ENCODE measurements around the gene SMYD5. TPM values are rescaled to one million over a fixed set of nuclear protein-coding genes. Genes with fewer than 3 reads are reported as not detected.

SMYD5 gene
- total and polyA plus RNA-seq, 10 donors, result 12.3 to 27.1 (median 17.8) TPM

- intact Hi-C loops (cut with DNase I; ENCODE audit: low total_unique reads), result no loop called here
- Histone ChIP-seq H3K4me1 (peaks cover 0 to 26% (median 13%) of the 10 kb centered on the region in 6 donors), H3K27ac (no peak overlapping the region), H3K27me3 (replicated peaks in 1 of 7) (no peaks in the 10 kb centered on the region), H3K9me3 (no peaks in the 10 kb centered on the region), H3K4me3 (no peak overlapping the region), H3K36me3 (peaks cover 0 to 66% (median 34%) of the 10 kb centered on the region in 6 donors)
- no peak for DNase-seq
- 86 to 92% (median 88%) methylated on average over 14 of the region's 14 CpGs for whole genome bisulfite sequencing, 5 donors
- no peak for TF ChIP-seq CTCF (IDR thresholded peaks at IDR 0.05 in 8 of 11, conservative IDR thresholded peaks at IDR 0.05 in 3 of 11)
- TF ChIP-seq POLR2A (IDR thresholded peaks at IDR 0.05), result no peak
- no peak for TF ChIP-seq POLR2AphosphoS5 (IDR thresholded peaks at IDR 0.05)
Observed at GRCh38 chr2:73228631-73229030, 14.6 kb downstream of the SMYD5 start.

GRCh38 chr2:73232403-73233153 lies 18.5 kb downstream of the SMYD5 start:
- Histone ChIP-seq H3K9me3 (no peaks in the 10 kb centered on the region), H3K4me3 (peak overlapping the region; percentile 74 to 98 (median 90)), H3K36me3 (peaks cover 0 to 45% (median 10%) of the 10 kb centered on the region in 6 donors), H3K27ac (peak overlapping the region; percentile 46 to 98 (median 94)), H3K27me3 (replicated peaks in 1 of 7) (no peaks in the 10 kb centered on the region), H3K4me1 (peaks cover 23 to 40% (median 36%) of the 10 kb centered on the region in 6 donors)
- WGBS, 5 donors, result 3 to 16% (median 4%) methylated on average over 14 to 37 of the region's 37 CpGs
- intact Hi-C loops (cut with DNase I; ENCODE audit: low total_unique reads), result no loop called here
- TF ChIP-seq POLR2A (IDR thresholded peaks at IDR 0.05), result peak in 1 of 3 donors; percentile 37
- TF ChIP-seq CTCF (IDR thresholded peaks at IDR 0.05 in 8 of 11, conservative IDR thresholded peaks at IDR 0.05 in 3 of 11), result no peak
- no peak for DNase-seq

- Histone ChIP-seq H3K4me3 (peak within 1 kb of the TSS; percentile 74 to 98 (median 90)), H3K4me1 (peaks cover 25 to 48% (median 41%) of the 10 kb centered on the region in 6 donors), H3K27me3 (replicated peaks in 1 of 7) (no peaks in the 10 kb centered on the region), H3K27ac (peak within 1 kb of the TSS; percentile 82 to 98 (median 94)), H3K36me3 (peaks cover 0 to 43% (median 6%) of the 10 kb centered on the region in 6 donors), H3K9me3 (no peaks in the 10 kb centered on the region)
- WGBS, 5 donors, result 0% methylated on average over 3 to 67 of the region's 67 CpGs
- TF ChIP-seq POLR2A (IDR thresholded peaks at IDR 0.05) (peak in 1 of 3 donors; percentile 36), POLR2AphosphoS5 (IDR thresholded peaks at IDR 0.05) (peak; percentile 87 to 92 (median 88)), CTCF (IDR thresholded peaks at IDR 0.05 in 8 of 11, conservative IDR thresholded peaks at IDR 0.05 in 3 of 11) (peak in 2 of 11 experiments; percentile 20 to 29)
- DNase-seq, result peak; percentile 98
- intact Hi-C loops (cut with DNase I; ENCODE audit: low total_unique reads), result no loop called here
Observed at GRCh38 chr2:73233154-73233931, 19.3 kb downstream of the SMYD5 start, which contains the start of gene PRADC1. TSS of gene PRADC1 (minus strand) at chr2:73233239. CDS start at chr2:73233160, 79 bp downstream.
